Stimulated activated CD8-positive, alpha-beta memory T cell treated with anti-CD3 and anti-CD28 coated beads, Interleukin-4, amount 100 ng/mL, for 48 hours (primary cell): Measurements from ENCODE around the gene GNAT1.
"Not testable (repeated sequence)": the region's sequence is repeated elsewhere in the genome, so short reads cannot be mapped to it uniquely, and the experiment has no call there.

Source experiments
- DNase-seq: peaks from one replicate; pipeline ENCODE4 v3.0.0-alpha.2; 2020

GNAT1 gene

DNA sequence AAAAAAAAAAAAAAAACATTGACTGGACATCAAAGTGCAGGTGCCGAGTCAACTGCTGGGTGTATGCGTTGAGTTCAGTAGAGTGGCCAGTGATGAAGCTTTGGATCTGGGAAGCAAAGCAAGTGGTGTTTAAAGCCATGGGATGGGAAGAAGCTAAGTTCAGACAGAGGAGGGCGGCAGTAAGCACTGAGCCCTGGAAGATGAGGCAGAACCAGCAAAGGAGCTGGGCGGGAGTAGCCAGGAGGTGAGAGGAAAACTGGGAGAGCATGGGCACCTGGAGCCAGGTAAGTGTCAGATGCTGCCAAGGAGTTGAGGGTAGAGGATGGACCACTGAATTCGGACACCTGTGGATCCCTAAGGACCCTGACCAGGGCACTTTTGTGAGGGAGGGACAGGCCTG lies 33.2 kb downstream of the GNAT1 start:
- no peak for DNase-seq

- DNase-seq = peak; percentile 66
Observed at GRCh38 chr3:50226888-50227389, 35.5 kb downstream of the GNAT1 start.

GRCh38 chr3:50227390-50228183 lies 36.2 kb downstream of the GNAT1 start:
- DNase-seq = peak; percentile 91

DNA sequence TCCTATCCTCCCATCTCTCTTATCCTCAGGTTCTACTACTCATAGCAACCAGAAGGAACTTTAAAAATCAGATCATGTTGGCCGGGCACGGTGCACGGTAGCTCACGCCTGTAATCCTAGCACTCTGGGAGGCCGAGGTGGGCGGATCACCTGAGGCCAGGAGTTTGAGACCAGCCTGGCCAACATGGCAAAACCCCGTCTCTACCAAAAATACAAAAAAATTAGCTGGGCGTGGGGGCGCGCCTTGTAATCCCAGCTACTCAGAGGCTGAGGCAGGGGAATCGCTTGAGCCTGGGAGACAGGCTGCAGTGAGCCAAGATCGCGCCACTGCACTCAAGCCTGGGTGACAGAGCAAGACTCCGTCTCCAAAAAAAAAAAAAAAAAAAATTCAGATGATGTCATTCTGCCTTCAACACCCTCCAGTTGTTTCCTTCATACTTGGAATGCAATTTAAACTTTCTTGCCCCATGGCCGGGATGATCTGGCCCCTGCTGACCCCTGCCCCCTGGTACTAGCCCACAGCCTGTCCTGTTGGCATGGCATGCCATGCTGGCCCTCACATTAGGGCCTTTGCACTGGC lies 36.9 kb downstream of the GNAT1 start:
- not testable (repeated sequence) for DNase-seq

DNA sequence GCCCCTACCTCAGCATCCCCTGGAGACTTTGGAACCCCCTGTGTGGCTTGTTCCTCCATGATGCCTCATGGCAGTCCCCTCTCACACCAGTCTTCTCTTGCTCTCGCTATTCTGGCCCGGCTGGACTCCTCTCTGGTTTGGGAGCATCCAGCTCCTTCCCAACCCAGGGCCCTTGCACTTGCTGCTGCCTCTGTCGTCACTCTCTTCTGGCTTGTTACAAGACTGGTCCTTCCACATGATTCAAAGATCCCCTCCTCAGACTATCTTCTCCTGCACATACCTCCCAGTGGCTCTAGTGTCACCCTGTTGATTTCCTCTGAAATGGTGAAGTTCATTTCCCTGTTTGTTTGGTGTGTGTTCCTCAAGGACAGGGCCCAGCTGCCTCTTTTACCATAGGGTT lies 38.1 kb downstream of the GNAT1 start:
- DNase-seq = no peak

GRCh38 chr3:50230104-50230793 lies 38.8 kb downstream of the GNAT1 start:
- DNase-seq = no peak

DNA sequence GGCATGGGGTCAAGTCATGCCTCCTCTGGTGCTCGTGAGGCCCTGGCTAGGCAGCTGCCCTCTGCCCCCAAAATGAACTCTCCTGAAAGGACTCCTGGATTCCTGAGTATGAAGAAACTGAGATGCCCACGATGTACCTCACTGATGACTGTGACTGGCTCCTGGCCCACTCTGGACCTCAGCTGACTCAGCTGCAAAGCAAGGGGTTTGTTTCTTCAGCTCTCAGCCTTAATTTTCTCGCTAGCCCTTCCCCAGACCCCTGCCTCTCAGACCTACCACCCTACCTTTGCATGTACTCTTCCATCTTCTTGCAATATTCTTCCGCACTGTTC lies 39.4 kb downstream of the GNAT1 start:
- DNase-seq = no peak

DNA sequence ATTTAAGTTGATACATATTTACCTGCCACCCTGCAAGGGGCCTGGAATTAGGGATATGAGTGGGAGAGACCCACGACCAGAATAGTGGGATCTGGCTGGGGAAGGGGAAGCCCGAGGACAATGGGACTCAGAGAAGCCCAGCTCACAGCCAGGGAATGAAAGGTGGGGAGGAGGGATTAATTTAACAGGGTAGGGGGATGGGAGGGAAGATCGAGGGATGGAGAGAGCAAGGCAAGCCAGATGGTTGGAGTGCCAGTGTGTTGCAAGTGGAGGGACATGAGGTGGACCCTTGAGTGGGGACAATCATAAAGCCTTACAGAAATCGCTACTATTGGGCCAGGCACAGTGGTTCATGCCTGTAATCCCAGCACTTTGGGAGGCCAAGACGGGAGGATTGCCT lies 40.2 kb downstream of the GNAT1 start:
- DNase-seq = no peak

DNA sequence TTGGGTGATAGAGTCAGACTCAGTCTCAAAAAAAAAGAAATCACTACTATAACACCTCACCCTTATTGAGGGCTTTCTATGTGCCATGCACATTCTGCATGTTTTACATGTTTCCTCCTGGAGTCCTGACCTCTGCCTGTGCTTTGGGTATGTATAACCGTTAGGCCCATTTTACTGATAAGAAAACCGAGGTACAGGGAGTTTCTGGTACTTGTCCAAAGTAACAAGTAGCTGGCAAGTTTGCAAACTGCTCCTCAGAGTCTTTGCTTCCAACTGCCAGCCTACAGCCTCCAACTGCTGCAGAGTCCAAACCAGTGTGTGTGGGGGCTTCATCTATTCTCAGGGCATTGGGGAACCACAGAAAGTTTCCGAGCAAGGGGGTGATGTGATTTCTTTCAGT lies 40.9 kb downstream of the GNAT1 start:
- no peak for DNase-seq

DNA sequence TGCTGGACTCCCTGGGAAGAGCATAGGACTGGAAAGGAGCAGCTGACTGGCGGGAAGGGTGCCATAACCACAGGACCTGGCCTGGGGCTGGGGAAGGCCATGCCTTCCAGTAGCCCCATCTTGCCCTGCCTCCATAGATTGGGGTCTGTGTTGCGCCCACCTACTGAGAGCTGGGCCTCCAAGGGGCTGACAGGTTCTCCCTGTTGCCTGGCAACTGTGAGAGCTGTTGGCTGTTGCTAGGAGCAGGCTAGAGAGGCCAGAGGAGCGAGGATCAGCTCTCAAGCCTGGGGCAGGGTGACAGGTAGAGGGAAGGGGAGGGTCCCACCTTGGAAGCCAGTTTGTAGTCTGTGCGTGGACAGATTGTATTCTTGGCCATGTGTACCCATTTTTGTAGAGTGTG lies 41.8 kb downstream of the GNAT1 start:
- DNase-seq = no peak

GRCh38 chr3:50235716-50236483 lies 44.5 kb downstream of the GNAT1 start, which contains the start of gene GNAI2:
GNAI2 (plus strand) TSS chr3:50236204; CDS start chr3:50236336, 132 bp downstream.
- DNase-seq = peak; percentile 98

- DNase-seq = no peak
Observed at GRCh38 chr3:50236484-50237132, 45.2 kb downstream of the GNAT1 start.

- DNase-seq = peak; percentile 57
Observed at GRCh38 chr3:50237133-50237651, 45.8 kb downstream of the GNAT1 start.

- peak; percentile 90 for DNase-seq
Observed at GRCh38 chr3:50237754-50238548, 46.5 kb downstream of the GNAT1 start.

DNA sequence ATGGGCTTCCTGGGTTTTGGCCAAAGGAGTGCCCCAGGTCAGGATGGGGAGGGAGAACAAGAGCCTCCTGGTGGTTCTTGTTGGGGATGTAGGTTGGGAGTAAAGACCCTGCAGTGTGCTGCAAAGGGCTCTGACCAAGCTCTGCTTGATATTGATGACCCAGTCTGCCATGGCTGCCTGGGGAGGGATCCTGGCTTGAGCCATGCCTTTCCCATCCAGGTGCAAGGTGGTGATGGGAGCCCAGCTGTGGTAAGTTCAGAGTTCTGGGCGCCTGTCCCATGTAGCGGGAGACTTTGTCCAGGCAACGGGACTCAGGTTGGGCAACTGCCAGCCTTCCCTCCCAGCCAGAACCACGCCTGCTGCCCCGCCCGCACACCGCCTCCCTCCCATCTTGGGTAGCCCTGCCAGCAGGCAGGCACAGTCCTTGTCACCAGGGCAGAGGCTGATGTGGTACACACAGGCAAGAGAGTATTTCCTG lies 47.2 kb downstream of the GNAT1 start:
- peak; percentile 44 for DNase-seq

GRCh38 chr3:50239649-50240048 lies 48.2 kb downstream of the GNAT1 start:
- DNase-seq = no peak

DNA sequence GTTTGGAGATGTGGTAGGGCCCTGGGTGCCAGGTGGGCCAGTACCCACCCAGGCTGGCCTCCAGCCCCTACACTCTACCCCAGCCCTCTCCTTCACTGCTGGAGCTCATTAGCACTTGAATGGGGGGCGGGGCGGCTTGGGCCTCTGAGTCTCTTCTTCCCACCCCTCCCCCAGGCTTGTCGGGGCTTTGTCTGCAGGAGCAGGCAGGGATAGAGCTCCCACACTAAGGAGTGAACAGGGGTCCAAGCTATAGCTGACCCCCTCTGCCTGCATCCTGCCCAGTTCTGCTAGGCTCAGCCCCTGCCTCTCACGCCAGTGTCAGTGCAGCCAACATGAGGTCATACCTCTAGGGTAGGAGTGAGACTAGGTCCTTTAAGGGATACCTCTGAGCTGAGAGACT lies 49.8 kb downstream of the GNAT1 start:
- no peak for DNase-seq

- no peak for DNase-seq
Observed at GRCh38 chr3:50241713-50242380, 50.4 kb downstream of the GNAT1 start.

GRCh38 chr3:50242381-50242770 lies 51.0 kb downstream of the GNAT1 start:
- peak; percentile 42 for DNase-seq

DNA sequence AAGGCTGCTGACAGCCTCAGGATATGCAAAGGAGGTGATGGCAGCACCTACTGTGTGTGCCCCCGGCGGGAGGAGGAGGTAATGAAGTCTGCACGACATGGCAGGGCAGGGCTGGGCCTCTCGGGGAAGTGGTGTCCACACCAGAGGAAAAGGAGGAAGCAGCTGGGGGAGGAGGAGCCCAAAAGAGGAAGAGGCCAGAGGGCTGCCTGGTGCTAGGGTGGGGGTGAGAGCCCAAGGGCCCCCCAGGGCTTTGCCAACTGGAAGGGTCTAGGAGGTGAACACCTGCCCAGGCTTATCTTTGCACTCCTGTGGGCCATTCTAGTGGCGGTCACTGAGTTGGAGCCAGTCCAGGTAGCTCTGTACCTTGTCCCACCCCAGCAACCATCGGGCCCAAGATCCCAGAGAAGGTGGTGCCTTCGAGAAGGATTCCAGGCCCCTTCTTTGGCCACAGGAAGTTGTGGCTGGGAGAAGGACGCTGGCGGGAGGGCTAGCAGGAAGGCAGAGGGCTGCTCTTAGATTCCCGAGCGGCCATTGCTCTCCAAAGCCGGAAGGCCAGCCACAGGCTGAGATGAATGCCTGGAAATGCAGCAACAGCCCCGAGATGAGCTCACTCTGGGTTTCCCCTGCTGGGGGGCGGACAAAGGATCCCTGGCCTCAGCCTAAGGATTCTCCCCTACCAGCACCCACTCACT lies 51.6 kb downstream of the GNAT1 start:
- peak; percentile 63 for DNase-seq
